HEK293 (cell line): ENCODE data around the gene EEF1AKMT3.

Source experiments
- SETDB1 ChIP-seq: IDR thresholded peaks from one replicate; pipeline ENCODE4 v1.6.1; 2017; ENCODE audit warnings: mild to moderate bottlenecking, low read length, moderate library complexity, mixed read lengths; ENCODE audit not compliant: insufficient read length
- TF ChIP-seq, protein P1 (sequence below): fragments of 450-650 bp; formaldehyde crosslinking; IDR thresholded peaks from 2 replicates; pipeline ENCODE4 v1.5.1; 2016; ENCODE audit warnings: missing biosample characterization, missing genetic modification characterization

DNA sequence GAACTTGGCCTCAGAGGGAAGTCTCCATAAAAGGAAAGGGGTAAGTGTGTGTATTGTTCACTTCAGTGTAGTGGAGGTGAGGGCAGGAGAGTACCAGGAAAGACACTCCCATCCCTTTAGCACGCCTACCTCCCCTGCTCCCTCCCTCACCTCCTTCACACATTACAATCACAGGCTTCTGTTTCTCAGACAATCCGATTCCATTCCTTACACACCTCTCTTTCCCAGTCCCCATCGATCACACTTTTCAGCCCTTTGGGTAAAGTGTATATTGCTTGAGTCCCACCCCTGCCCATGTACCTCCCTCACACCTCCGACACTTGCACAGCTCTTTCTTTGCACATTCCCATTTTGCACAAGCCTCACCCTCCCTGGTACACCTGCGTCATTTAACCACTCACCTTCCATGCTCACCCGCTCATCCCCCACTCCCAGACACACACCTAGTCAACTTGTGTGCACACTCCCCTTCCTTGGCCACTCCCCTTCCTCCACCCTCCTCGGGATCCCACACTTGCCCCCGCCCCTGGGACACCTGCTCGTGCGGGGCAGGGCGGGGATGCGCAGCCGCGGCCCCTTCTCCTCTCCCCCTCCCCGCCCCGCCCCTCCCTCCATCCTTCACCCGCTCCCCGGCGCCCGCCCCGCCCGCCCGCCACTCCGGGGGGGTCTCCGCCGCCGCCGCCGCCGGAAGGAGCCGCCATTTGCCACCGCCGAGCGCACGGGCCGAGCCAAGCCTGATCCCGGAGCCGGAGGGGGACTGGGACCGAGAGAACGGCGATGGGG, 17.8 kb upstream of the EEF1AKMT3 start, which contains the start of gene MARCHF9:
- TF ChIP-seq, protein P1, sequence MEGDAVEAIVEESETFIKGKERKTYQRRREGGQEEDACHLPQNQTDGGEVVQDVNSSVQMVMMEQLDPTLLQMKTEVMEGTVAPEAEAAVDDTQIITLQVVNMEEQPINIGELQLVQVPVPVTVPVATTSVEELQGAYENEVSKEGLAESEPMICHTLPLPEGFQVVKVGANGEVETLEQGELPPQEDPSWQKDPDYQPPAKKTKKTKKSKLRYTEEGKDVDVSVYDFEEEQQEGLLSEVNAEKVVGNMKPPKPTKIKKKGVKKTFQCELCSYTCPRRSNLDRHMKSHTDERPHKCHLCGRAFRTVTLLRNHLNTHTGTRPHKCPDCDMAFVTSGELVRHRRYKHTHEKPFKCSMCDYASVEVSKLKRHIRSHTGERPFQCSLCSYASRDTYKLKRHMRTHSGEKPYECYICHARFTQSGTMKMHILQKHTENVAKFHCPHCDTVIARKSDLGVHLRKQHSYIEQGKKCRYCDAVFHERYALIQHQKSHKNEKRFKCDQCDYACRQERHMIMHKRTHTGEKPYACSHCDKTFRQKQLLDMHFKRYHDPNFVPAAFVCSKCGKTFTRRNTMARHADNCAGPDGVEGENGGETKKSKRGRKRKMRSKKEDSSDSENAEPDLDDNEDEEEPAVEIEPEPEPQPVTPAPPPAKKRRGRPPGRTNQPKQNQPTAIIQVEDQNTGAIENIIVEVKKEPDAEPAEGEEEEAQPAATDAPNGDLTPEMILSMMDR (tag by site-specific recombination): no peak
- no peak for TF ChIP-seq SETDB1
